ENCODE data around the gene CACNA1D.

Gene CACNA1D

DNA sequence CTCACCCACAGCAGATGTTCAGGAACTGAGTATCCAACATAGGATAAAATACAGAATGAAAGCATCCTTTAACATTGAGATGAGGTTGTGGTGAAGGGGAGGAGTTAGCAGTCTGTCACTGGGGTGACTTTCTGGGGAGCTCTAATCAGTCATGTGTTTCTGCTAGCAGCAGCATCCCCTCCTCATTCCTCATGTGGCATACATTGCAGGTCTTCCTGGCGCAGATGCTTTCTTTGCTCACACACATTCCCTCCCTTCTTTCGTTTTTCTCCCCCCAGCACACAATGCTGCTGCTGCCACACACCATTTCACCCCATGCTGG lies 135.0 kb downstream of the CACNA1D start:
- Histone ChIP-seq H4K20me1 (ENCODE audit: low read depth, low read length) (no peaks in the 10 kb centered on the region), H2AFZ (ENCODE audit: low read depth, low read length, severe bottlenecking) (no peak overlapping the region), H3K9me3 (ENCODE audit: insufficient read depth, low read length) (no peaks in the 10 kb centered on the region), H3K4me2 (ENCODE audit: low read depth, low read length, poor library complexity, severe bottlenecking) (no peak overlapping the region), H3K27ac (ENCODE audit: low read depth, low read length) (no peak overlapping the region), H3K79me2 (ENCODE audit: insufficient read depth, low read length) (no peaks in the 10 kb centered on the region), H3F3A (ENCODE audit: insufficient read depth) (no peaks in the 10 kb centered on the region), H3K9ac (ENCODE audit: low read length) (no peak overlapping the region), H3K36me3 (ENCODE audit: low read length) (no peaks in the 10 kb centered on the region), H3K9me2 (replicated peaks; ENCODE audit: insufficient read depth, low read length) (no peaks in the 10 kb centered on the region), H3K27me3 (ENCODE audit: low read length) (no peaks in the 10 kb centered on the region), H3K4me3 (ENCODE audit: insufficient read depth, low read length, poor library complexity, severe bottlenecking) (no peak overlapping the region)
- TF ChIP-seq EZH2phosphoT487 (conservative IDR thresholded peaks at IDR 0.05; ENCODE audit: low read length) = no peak
- TF ChIP-seq, protein P1, sequence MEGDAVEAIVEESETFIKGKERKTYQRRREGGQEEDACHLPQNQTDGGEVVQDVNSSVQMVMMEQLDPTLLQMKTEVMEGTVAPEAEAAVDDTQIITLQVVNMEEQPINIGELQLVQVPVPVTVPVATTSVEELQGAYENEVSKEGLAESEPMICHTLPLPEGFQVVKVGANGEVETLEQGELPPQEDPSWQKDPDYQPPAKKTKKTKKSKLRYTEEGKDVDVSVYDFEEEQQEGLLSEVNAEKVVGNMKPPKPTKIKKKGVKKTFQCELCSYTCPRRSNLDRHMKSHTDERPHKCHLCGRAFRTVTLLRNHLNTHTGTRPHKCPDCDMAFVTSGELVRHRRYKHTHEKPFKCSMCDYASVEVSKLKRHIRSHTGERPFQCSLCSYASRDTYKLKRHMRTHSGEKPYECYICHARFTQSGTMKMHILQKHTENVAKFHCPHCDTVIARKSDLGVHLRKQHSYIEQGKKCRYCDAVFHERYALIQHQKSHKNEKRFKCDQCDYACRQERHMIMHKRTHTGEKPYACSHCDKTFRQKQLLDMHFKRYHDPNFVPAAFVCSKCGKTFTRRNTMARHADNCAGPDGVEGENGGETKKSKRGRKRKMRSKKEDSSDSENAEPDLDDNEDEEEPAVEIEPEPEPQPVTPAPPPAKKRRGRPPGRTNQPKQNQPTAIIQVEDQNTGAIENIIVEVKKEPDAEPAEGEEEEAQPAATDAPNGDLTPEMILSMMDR (IDR thresholded peaks at IDR 0.05; ENCODE audit: insufficient read depth, low read length, poor library complexity, severe bottlenecking) = no peak

DNA sequence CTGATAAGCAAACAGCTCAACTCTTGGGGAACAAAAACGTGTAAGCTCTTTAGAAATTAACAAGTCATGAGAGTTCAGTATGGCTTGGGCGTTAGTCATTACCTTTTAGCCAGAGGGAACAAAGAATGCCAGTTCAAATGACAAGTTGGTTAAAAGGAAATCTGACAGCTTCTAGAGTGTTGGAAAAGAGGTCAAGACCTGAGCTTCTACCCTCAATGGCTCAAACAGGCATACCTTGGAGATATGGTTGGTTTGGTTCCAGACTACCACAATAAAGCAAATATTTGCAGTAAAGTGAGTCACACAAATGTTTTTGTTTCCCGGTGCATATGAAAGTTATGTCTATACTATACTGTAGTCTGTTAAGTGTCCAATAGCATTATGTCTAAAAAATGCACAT lies 136.1 kb downstream of the CACNA1D start:
- Histone ChIP-seq H3K27ac (ENCODE audit: low read depth, low read length) (no peak overlapping the region), H3F3A (ENCODE audit: insufficient read depth) (no peaks in the 10 kb centered on the region), H2AFZ (ENCODE audit: low read depth, low read length, severe bottlenecking) (no peak overlapping the region), H3K27me3 (ENCODE audit: low read length) (no peaks in the 10 kb centered on the region), H3K4me3 (ENCODE audit: insufficient read depth, low read length, poor library complexity, severe bottlenecking) (no peak overlapping the region), H3K9me3 (ENCODE audit: insufficient read depth, low read length) (no peaks in the 10 kb centered on the region), H4K20me1 (ENCODE audit: low read depth, low read length) (no peaks in the 10 kb centered on the region), H3K4me2 (ENCODE audit: low read depth, low read length, poor library complexity, severe bottlenecking) (no peak overlapping the region), H3K79me2 (ENCODE audit: insufficient read depth, low read length) (no peaks in the 10 kb centered on the region), H3K9ac (ENCODE audit: low read length) (no peak overlapping the region), H3K36me3 (ENCODE audit: low read length) (no peaks in the 10 kb centered on the region), H3K9me2 (replicated peaks; ENCODE audit: insufficient read depth, low read length) (no peaks in the 10 kb centered on the region)
- TF ChIP-seq, protein P1 (IDR thresholded peaks at IDR 0.05; ENCODE audit: insufficient read depth, low read length, poor library complexity, severe bottlenecking) = no peak
- TF ChIP-seq EZH2phosphoT487 (conservative IDR thresholded peaks at IDR 0.05; ENCODE audit: low read length) = no peak

DNA sequence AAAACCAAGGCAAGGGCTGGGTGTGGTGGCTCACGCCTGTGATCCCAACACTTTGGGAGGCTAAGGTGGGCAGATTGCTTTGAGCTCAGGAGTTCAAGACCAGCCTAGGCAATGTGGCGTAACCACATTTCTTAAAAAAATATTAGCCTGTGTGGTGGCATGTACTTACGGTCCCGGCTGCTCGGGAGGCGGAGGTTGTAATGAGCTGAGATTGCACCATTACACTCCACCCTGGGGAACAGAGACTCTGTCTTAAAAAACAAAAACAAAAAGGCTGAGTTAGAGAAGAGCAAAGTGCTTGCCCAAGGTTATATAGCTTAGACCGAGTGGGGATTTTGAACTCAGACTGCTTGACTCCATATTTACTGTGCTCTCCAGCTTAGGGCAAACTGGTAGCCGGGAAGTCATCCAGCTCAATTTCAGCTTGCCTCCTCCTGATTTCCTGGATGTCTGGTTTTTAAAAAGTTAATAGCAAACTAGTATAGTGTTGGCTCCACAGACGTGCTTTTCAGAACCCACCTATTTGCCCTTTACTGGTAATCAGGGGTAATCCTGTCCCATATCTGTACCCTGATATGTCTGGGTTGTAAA lies 138.9 kb downstream of the CACNA1D start:
- Histone ChIP-seq H3K27ac (ENCODE audit: low read depth, low read length) (no peak overlapping the region), H3K36me3 (ENCODE audit: low read length) (no peaks in the 10 kb centered on the region), H3K9me3 (ENCODE audit: insufficient read depth, low read length) (no peaks in the 10 kb centered on the region), H4K20me1 (ENCODE audit: low read depth, low read length) (no peaks in the 10 kb centered on the region), H3K27me3 (ENCODE audit: low read length) (no peaks in the 10 kb centered on the region), H3K79me2 (ENCODE audit: insufficient read depth, low read length) (no peaks in the 10 kb centered on the region), H3K9ac (ENCODE audit: low read length) (no peak overlapping the region), H3K9me2 (replicated peaks; ENCODE audit: insufficient read depth, low read length) (no peaks in the 10 kb centered on the region), H3K4me3 (ENCODE audit: insufficient read depth, low read length, poor library complexity, severe bottlenecking) (no peak overlapping the region), H2AFZ (ENCODE audit: low read depth, low read length, severe bottlenecking) (no peak overlapping the region), H3K4me2 (ENCODE audit: low read depth, low read length, poor library complexity, severe bottlenecking) (no peak overlapping the region), H3F3A (ENCODE audit: insufficient read depth) (no peaks in the 10 kb centered on the region)
- TF ChIP-seq EZH2phosphoT487 (conservative IDR thresholded peaks at IDR 0.05; ENCODE audit: low read length) = no peak
- TF ChIP-seq, protein P1 (IDR thresholded peaks at IDR 0.05; ENCODE audit: insufficient read depth, low read length, poor library complexity, severe bottlenecking) = no peak

Measured in SU-DHL-6 (cell line).